Measurements from ENCODE around the gene FKBP8.
"Not testable (repeated sequence)": the region's sequence is repeated elsewhere in the genome, so short reads cannot be mapped to it uniquely, and the experiment has no call there.

FKBP8 gene

GRCh38 chr19:18542941-18543813 is at the start of gene FKBP8:
FKBP8 (minus strand) TSS chr19:18543573; CDS start chr19:18541970, 1,603 bp downstream.
- no peaks in the 10 kb centered on the region; the same call in 1 of the 2 replicates for H4K20me1 ChIP-seq (ENCODE audit: insufficient read depth, low read length)
- H3K9ac ChIP-seq (ENCODE audit: low read length), result peak within 1 kb of the TSS; percentile 88
- no peak for TF ChIP-seq EZH2phosphoT487 (IDR thresholded peaks at IDR 0.05; ENCODE audit: low read depth)
- no peak for TF ChIP-seq CTCF (IDR thresholded peaks at IDR 0.05; ENCODE audit: low read depth, low read length)
- H3K9me3 ChIP-seq (ENCODE audit: insufficient read depth, low read length), result no peaks in the 10 kb centered on the region
- H3K27me3 ChIP-seq (ENCODE audit: low read depth, low read length), result no peaks in the 10 kb centered on the region
- peaks cover 25% of the 10 kb centered on the region for H3K36me3 ChIP-seq (replicated peaks; ENCODE audit: low read depth, low read length)
- H3K4me1 ChIP-seq (ENCODE audit: low read length), result peaks cover 15% of the 10 kb centered on the region
- H3K4me2 ChIP-seq (ENCODE audit: low read length), result peak within 1 kb of the TSS; percentile 94
- peak within 1 kb of the TSS; percentile 37 for H2AFZ ChIP-seq (ENCODE audit: low read depth, low read length)
- peak within 1 kb of the TSS; percentile 84 for H3K4me3 ChIP-seq (ENCODE audit: low read length)
- peak within 1 kb of the TSS; percentile 64 for H3K27ac ChIP-seq (ENCODE audit: low read length)
- peaks cover 20% of the 10 kb centered on the region for H3K79me2 ChIP-seq (ENCODE audit: low read length)

DNA sequence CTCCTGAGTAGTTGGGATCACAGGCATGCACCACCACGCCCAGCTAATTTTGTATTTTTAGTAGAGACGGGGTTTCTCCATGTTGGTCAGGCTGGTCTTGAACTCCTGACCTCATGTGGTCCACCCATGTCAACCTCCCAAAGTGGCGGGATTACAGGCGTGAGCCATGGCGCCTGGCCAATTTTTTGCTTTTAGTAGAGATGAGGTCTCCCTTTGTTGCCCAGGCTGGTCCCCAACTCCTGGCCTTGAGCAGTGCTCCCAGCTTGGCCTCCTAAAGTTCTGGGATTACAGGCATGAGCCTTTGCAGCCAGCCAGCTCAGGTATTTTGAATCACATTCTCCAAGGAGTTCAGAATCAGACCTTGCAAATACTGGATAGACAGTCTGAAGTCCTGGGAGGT is 49.4 kb upstream of the FKBP8 start:
- H3K27me3 ChIP-seq (ENCODE audit: low read depth, low read length); H3K4me3 ChIP-seq (ENCODE audit: low read length); H3K9me3 ChIP-seq (ENCODE audit: insufficient read depth, low read length); H3K4me2 ChIP-seq (ENCODE audit: low read length); H3K36me3 ChIP-seq (replicated peaks; ENCODE audit: low read depth, low read length); H3K27ac ChIP-seq (ENCODE audit: low read length); H3K9ac ChIP-seq (ENCODE audit: low read length); H2AFZ ChIP-seq (ENCODE audit: low read depth, low read length); H4K20me1 ChIP-seq (ENCODE audit: insufficient read depth, low read length): not testable (repeated sequence)
- peaks cover 21% of the 10 kb centered on the region for H3K4me1 ChIP-seq (ENCODE audit: low read length)
- H3K79me2 ChIP-seq (ENCODE audit: low read length), result peaks cover 15% of the 10 kb centered on the region

DNA sequence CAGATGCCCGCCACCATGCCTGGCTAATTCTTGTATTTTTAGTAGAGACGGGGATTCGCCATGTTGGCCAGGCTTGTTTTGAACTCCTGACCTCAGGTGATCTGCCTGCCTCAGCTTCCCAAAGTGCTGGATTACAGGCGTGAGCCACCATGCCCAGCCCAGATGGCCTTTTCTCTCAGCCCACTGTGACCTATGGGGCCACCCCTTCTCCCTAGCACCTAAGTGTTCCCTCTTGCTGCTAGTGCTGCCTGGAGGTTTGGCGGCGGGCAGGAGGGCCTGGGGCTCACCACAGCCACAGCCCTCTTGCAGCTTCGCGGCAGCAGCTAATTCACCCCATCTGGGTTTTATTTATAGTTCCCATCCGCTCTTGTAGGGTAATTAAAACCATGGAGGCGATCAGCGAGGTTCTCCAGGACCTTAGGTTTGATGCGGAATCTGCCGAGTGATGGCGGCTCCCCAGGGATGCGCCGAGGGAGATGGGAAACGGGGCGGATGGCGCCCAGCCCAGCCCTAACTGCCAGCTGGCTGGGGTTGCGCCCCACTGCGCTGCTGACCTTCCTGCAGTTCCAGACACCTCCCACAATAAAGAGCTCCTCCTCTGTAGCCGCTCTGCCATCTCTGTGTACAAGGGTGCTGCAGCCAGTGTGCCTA is 48.5 kb upstream of the FKBP8 start:
- H3K9ac ChIP-seq (ENCODE audit: low read length), result no peak overlapping the region
- no peak overlapping the region for H3K4me3 ChIP-seq (ENCODE audit: low read length)
- no peak overlapping the region for H2AFZ ChIP-seq (ENCODE audit: low read depth, low read length)
- H3K27ac ChIP-seq (ENCODE audit: low read length), result no peak overlapping the region
- H3K79me2 ChIP-seq (ENCODE audit: low read length), result peaks cover 15% of the 10 kb centered on the region
- no peaks in the 10 kb centered on the region; the same call in 1 of the 2 replicates for H4K20me1 ChIP-seq (ENCODE audit: insufficient read depth, low read length)
- no peak overlapping the region for H3K4me2 ChIP-seq (ENCODE audit: low read length)
- peaks cover 10% of the 10 kb centered on the region for H3K36me3 ChIP-seq (replicated peaks; ENCODE audit: low read depth, low read length)
- H3K4me1 ChIP-seq (ENCODE audit: low read length), result peaks cover 26% of the 10 kb centered on the region
- no peaks in the 10 kb centered on the region for H3K27me3 ChIP-seq (ENCODE audit: low read depth, low read length)
- TF ChIP-seq EZH2phosphoT487 (IDR thresholded peaks at IDR 0.05; ENCODE audit: low read depth), result no peak
- peaks cover 2% of the 10 kb centered on the region; the same call in 1 of the 2 replicates for H3K9me3 ChIP-seq (ENCODE audit: insufficient read depth, low read length)

DNA sequence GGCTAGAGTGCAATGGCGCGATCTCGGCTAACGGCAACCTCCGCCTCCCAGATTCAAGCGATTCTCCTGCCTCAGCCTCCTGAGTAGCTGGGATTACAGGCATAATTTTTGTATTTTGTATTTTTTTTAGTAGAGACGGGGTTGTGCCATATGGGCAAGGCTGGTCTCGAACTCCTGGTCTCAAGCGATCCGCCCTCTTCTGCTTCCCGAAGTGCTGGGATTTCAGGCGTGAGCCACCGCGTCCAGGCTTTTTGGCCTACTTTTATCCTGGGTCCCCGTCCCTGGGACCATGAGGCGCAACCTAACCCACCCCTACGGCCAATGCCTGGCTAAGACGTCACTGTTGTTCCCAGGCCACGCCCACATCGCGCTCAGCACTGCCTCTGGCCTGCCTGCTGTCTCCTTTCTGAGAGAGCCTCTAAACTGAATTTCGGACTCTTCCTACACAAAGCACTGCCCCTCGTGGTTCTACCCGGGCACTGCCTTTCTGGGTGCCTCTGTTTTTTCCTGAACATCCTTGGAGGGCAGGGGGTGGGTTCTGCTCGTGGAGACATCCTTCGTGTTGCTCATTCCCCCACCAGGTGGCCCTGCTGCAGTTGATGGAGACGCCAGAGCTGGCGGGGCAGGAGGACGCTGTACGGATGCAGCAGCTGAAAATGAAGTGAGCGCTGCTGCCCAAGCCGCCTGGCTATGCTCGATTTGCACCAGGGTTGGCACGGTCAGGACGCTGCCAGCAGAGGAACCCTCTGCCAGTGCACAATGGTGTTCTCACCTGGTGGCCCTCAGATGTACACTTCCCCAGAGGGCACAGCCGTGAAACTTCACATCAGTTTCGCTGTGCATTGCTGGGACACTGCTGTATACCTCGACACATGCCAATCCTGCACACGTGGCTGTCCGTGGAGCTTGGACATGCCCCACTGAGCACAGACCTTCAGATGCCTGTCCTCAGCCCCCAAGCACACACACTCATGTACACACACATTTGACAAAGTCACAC is 47.2 kb upstream of the FKBP8 start:
- Histone ChIP-seq H3K79me2 (ENCODE audit: low read length) (peaks cover 15% of the 10 kb centered on the region), H4K20me1 (ENCODE audit: insufficient read depth, low read length) (no peaks in the 10 kb centered on the region; the same call in 1 of the 2 replicates), H3K4me2 (ENCODE audit: low read length) (peak overlapping the region; percentile 98), H3K27me3 (ENCODE audit: low read depth, low read length) (no peaks in the 10 kb centered on the region), H3K4me1 (ENCODE audit: low read length) (peaks cover 39% of the 10 kb centered on the region), H3K36me3 (replicated peaks; ENCODE audit: low read depth, low read length) (peaks cover 13% of the 10 kb centered on the region), H3K4me3 (ENCODE audit: low read length) (peak overlapping the region; percentile 86), H3K27ac (ENCODE audit: low read length) (no peak overlapping the region), H3K9ac (ENCODE audit: low read length) (no peak overlapping the region), H3K9me3 (ENCODE audit: insufficient read depth, low read length) (peaks cover 6% of the 10 kb centered on the region; the same call in 1 of the 2 replicates), H2AFZ (ENCODE audit: low read depth, low read length) (no peak overlapping the region)
- TF ChIP-seq CTCF (IDR thresholded peaks at IDR 0.05; ENCODE audit: low read depth, low read length) (peak; percentile 14; the same call in 1 of the 2 replicates), EZH2phosphoT487 (IDR thresholded peaks at IDR 0.05; ENCODE audit: low read depth) (no peak)
